ENCODE results near the gene LMX1B. TPM values are rescaled to one million over a fixed set of nuclear protein-coding genes. Genes with fewer than 3 reads are reported as not detected.

LMX1B gene
- polyA plus RNA-seq, 1 donor from 2014 or later = not detected

DNA sequence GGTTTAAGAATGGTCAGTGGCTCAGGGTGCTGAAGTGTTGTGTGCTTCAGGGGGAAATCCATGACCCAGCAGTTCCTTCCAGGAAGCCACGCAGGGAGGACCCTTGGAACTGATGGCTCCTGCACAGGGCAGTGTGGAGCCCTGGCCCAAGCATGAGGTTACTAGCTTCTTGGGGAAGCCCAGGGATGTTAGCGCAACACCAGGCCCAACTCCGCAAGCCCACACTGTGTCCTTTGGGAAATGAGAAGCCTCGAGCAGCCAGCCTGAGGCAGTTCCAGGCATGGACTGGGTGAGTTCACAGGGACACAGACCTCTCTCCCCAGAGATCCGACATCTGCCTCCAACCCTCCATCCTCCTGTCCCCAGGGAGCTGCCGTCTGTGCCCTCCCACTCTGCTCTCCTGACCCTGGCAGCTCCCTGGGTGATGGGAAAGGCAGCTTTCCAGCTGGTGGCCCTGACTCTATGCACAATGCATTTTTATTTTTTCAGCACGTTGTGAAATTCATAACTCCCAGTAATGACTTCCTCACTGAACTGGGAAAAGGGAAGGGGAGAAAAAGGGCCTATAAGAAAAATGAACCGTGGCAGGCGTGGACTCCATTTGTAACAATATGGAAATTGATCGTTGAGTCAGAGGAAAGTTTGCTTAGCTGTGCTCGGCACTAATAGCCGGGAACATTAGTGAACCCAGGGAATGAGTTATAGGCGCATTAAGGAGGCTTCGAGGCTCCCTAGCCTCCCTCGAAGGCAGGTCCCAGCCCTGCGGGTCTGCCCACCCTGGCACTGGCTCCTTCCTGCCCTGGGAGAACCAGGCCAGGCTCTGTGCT, 34.1 kb downstream of the LMX1B start:
- H3K27me3 ChIP-seq (ENCODE audit: insufficient read depth, low read depth, low read length) = no peaks in the 10 kb centered on the region
- no peak for TF ChIP-seq POLR2AphosphoS5 (IDR thresholded peaks at IDR 0.05)
- no peak for TF ChIP-seq RAD21 (conservative IDR thresholded peaks at IDR 0.05)
- no peak for TF ChIP-seq TAF1 (IDR thresholded peaks at IDR 0.05; ENCODE audit: low read depth)
- TF ChIP-seq, protein P1, sequence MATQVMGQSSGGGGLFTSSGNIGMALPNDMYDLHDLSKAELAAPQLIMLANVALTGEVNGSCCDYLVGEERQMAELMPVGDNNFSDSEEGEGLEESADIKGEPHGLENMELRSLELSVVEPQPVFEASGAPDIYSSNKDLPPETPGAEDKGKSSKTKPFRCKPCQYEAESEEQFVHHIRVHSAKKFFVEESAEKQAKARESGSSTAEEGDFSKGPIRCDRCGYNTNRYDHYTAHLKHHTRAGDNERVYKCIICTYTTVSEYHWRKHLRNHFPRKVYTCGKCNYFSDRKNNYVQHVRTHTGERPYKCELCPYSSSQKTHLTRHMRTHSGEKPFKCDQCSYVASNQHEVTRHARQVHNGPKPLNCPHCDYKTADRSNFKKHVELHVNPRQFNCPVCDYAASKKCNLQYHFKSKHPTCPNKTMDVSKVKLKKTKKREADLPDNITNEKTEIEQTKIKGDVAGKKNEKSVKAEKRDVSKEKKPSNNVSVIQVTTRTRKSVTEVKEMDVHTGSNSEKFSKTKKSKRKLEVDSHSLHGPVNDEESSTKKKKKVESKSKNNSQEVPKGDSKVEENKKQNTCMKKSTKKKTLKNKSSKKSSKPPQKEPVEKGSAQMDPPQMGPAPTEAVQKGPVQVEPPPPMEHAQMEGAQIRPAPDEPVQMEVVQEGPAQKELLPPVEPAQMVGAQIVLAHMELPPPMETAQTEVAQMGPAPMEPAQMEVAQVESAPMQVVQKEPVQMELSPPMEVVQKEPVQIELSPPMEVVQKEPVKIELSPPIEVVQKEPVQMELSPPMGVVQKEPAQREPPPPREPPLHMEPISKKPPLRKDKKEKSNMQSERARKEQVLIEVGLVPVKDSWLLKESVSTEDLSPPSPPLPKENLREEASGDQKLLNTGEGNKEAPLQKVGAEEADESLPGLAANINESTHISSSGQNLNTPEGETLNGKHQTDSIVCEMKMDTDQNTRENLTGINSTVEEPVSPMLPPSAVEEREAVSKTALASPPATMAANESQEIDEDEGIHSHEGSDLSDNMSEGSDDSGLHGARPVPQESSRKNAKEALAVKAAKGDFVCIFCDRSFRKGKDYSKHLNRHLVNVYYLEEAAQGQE (IDR thresholded peaks at IDR 0.05; ENCODE audit: borderline replicate concordance) = no peak
- no peak for TF ChIP-seq EZH2 (IDR thresholded peaks at IDR 0.05; ENCODE audit: borderline replicate concordance, insufficient read depth, low read length, poor library complexity, severe bottlenecking)
- no peak for TF ChIP-seq SMC3 (conservative IDR thresholded peaks at IDR 0.05; ENCODE audit: poor library complexity)
- no peak for TF ChIP-seq EP300 (conservative IDR thresholded peaks at IDR 0.05; ENCODE audit: poor library complexity, severe bottlenecking)
- no peak for TF ChIP-seq MXI1 (conservative IDR thresholded peaks at IDR 0.05; ENCODE audit: poor library complexity, severe bottlenecking)
- TF ChIP-seq, protein P2, sequence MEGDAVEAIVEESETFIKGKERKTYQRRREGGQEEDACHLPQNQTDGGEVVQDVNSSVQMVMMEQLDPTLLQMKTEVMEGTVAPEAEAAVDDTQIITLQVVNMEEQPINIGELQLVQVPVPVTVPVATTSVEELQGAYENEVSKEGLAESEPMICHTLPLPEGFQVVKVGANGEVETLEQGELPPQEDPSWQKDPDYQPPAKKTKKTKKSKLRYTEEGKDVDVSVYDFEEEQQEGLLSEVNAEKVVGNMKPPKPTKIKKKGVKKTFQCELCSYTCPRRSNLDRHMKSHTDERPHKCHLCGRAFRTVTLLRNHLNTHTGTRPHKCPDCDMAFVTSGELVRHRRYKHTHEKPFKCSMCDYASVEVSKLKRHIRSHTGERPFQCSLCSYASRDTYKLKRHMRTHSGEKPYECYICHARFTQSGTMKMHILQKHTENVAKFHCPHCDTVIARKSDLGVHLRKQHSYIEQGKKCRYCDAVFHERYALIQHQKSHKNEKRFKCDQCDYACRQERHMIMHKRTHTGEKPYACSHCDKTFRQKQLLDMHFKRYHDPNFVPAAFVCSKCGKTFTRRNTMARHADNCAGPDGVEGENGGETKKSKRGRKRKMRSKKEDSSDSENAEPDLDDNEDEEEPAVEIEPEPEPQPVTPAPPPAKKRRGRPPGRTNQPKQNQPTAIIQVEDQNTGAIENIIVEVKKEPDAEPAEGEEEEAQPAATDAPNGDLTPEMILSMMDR (IDR thresholded peaks at IDR 0.05; ENCODE audit: poor library complexity, severe bottlenecking) = no peak
- H3K9ac ChIP-seq (ENCODE audit: low read length) = no peak overlapping the region
- H3K4me3 ChIP-seq (ENCODE audit: low read length) = no peak overlapping the region
- H3K36me3 ChIP-seq (ENCODE audit: insufficient read depth, low read length) = no peaks in the 10 kb centered on the region
- no peaks in the 10 kb centered on the region for H4K20me1 ChIP-seq (ENCODE audit: insufficient read depth)
- H3F3A ChIP-seq (ENCODE audit: insufficient read depth, low read length, poor library complexity, severe bottlenecking) = no peaks in the 10 kb centered on the region
- H3K27ac ChIP-seq (ENCODE audit: low read length) = no peak overlapping the region
- H2AFZ ChIP-seq (ENCODE audit: low read depth, low read length) = no peak overlapping the region
- H3K9me3 ChIP-seq (ENCODE audit: low read length) = no peaks in the 10 kb centered on the region
- no peaks in the 10 kb centered on the region for H3K79me2 ChIP-seq (replicated peaks; ENCODE audit: insufficient read depth, low read length)
- no peak overlapping the region for H3K4me2 ChIP-seq (ENCODE audit: low read length)
- no peaks in the 10 kb centered on the region for H3K9me2 ChIP-seq (ENCODE audit: insufficient read depth, low read length)

DNA sequence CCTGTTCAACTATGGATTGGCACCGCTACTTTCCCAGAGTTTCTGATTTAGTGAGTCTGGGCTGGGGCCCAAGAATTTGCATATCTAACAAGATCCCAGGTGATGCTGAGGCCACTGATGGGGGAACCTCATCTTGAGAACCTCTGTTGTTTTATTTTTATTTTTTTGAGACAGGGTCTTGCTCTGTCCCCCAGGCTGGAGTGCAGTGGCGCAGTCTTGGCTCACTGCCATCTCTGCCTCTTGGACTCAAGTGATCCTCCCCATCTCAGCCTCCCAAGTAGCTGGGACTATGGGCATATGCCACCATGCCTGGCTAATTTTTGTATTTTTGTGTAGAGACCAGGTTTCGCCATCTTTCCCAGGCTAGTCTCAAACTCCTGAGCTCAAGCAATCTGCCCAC, 35.7 kb downstream of the LMX1B start:
- no peaks in the 10 kb centered on the region for H3K36me3 ChIP-seq (ENCODE audit: insufficient read depth, low read length)
- H3K79me2 ChIP-seq (replicated peaks; ENCODE audit: insufficient read depth, low read length) = no peaks in the 10 kb centered on the region
- no peak overlapping the region for H3K4me3 ChIP-seq (ENCODE audit: low read length)
- no peaks in the 10 kb centered on the region for H3K9me2 ChIP-seq (ENCODE audit: insufficient read depth, low read length)
- TF ChIP-seq, protein P2 (IDR thresholded peaks at IDR 0.05; ENCODE audit: poor library complexity, severe bottlenecking) = no peak
- no peak for TF ChIP-seq TAF1 (IDR thresholded peaks at IDR 0.05; ENCODE audit: low read depth)
- no peak for TF ChIP-seq MXI1 (conservative IDR thresholded peaks at IDR 0.05; ENCODE audit: poor library complexity, severe bottlenecking)
- no peak for TF ChIP-seq RAD21 (conservative IDR thresholded peaks at IDR 0.05)
- TF ChIP-seq EZH2 (IDR thresholded peaks at IDR 0.05; ENCODE audit: borderline replicate concordance, insufficient read depth, low read length, poor library complexity, severe bottlenecking) = no peak
- no peak for TF ChIP-seq EP300 (conservative IDR thresholded peaks at IDR 0.05; ENCODE audit: poor library complexity, severe bottlenecking)
- no peak overlapping the region for H3K9ac ChIP-seq (ENCODE audit: low read length)
- no peak overlapping the region for H3K27ac ChIP-seq (ENCODE audit: low read length)
- H3K27me3 ChIP-seq (ENCODE audit: insufficient read depth, low read depth, low read length) = no peaks in the 10 kb centered on the region
- no peaks in the 10 kb centered on the region for H4K20me1 ChIP-seq (ENCODE audit: insufficient read depth)
- H3K9me3 ChIP-seq (ENCODE audit: low read length) = no peaks in the 10 kb centered on the region
- no peak overlapping the region for H3K4me2 ChIP-seq (ENCODE audit: low read length)
- no peak overlapping the region for H2AFZ ChIP-seq (ENCODE audit: low read depth, low read length)
- no peaks in the 10 kb centered on the region for H3F3A ChIP-seq (ENCODE audit: insufficient read depth, low read length, poor library complexity, severe bottlenecking)

All from neural cell (in vitro differentiated cells).